NCI-H1105 treated with DMSO at 0.1 percent for 48 hours (cell line): ENCODE data around the gene NARS2.
"Not testable (repeated sequence)": the region's sequence is repeated elsewhere in the genome, so short reads cannot be mapped to it uniquely, and the experiment has no call there.

ENCODE experiments used
- DNase-seq: peaks from one replicate; lab custom pipeline; 2025; lab: John Stamatoyannopoulos, UW

The NARS2 gene

DNA sequence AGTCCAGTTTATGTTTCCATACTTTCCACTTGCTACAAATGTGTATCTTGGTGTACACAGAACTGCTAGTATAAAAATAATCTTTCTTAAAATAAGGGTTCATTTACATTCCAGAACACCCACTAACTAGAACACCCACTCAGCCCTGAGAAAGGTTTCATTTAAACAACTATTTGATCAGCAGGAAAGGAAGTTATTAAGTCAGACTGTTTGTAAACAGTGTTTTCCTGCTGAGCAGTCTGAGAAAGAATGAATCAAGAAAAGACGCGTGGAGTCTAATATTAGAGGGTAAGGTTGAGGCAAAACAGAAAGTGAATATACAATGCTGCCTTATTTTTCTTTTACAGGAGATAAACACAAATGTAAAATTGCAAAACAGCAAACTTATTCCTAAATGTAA lies 32.7 kb downstream of the NARS2 start:
- DNase-seq = no peak

DNA sequence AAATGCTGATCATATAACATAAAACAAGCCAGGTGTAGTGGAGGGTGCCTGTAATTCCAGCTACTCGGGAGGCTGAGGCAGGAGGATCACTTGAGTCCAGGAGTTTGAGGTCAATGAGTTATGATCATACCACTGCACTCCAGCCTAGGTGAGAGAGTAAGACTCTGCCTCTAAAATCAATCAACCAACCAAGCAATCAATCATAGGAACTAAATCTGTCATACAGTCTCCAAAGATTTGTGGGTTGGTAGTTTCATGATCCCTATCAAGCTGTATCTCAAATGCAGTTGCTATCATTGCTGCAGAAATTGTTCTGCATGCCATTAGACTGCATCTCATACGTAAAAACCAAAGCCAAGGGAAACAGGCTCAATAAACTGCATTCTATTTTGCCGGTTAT lies 33.1 kb downstream of the NARS2 start:
- DNase-seq = no peak

DNA sequence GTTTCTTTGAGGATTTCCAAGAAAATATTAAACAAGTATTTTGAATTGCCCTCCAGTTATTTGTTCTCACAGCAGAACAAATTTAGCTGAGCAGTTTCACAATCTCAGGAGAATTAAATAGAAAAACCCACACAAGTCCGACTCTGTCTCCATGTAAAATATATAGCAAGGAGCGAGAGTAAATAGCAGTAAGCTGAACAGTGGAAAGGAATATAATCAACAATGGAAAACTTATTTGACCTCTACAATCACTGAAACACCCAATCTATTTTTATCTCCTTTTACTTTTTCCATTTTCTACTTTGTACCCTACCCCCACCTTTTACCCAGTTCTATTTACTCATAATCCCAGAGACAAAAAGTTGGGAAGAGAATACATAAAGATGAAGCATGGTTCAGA lies 34.4 kb downstream of the NARS2 start:
- DNase-seq = no peak

DNA sequence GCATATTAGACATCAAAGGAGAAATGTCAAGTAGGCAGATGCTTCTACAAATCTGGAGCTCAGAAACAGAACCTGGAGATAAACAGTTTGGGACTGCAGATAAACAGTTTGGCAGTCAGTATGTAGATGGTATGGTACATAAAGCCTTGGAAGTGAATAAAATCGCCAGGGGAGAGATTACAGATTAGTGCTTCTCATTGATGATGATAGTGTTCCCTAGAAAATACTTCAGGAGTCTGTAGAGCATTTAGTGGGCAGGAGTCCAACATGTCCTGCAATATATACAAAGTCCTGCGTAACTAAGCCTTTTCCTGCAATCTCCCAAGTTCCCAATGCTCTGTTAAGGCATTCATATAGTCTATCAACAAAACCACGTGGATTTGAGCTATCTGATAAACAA lies 35.2 kb downstream of the NARS2 start:
- DNase-seq = no peak

DNA sequence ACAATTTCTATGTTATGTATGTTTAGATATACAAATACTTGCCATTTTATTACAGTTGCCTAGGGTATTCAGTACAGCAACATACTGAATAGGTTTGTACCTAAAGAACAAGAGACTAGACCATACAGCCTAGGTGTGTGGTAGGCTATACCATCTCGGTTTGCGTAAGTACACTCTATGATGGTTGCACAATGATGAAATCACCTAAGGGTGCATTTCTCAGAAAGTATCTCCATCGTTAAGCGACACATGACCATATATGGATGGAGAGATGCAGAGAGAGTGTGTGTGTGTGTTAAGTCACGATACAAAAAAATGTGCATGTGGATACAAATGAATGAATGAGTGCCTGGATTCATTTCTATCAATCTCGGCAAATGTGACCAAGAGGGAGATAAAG lies 37.7 kb downstream of the NARS2 start:
- no peak for DNase-seq

DNA sequence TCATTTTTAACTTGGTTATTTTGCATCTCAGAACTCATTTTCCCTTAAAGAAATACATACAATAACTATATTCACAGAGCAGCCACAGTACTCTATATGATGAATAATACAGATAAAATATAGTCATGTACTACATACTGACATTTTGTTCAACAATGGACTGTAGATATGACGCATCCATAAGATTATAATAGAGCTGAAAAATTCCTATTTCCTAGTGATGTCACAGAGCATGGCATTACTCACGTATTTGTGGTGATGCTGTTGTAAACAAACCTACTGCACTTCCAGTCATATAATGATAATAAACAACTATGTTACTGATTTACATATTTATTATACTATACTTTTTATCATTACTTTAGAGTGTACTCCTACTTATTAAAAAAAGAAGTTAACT lies 38.7 kb downstream of the NARS2 start:
- no peak for DNase-seq

DNA sequence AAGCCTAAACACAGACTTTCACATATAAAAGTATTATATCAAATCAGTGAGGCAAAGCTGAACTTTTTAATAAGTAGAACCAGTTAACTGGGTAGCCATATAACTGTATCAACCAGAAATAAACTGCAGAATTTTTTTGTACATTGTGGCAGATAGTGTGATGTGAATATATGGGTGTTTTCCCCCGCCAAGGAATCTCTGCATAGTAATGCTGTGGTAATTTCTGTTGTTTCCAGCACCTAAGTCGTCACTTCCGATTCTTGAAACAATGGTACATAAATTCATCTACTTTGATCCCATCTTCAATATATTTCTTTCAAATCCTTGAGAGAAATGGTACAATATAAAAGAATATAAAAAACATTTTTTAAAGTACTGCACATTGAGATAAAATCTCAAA lies 39.6 kb downstream of the NARS2 start:
- DNase-seq = no peak

DNA sequence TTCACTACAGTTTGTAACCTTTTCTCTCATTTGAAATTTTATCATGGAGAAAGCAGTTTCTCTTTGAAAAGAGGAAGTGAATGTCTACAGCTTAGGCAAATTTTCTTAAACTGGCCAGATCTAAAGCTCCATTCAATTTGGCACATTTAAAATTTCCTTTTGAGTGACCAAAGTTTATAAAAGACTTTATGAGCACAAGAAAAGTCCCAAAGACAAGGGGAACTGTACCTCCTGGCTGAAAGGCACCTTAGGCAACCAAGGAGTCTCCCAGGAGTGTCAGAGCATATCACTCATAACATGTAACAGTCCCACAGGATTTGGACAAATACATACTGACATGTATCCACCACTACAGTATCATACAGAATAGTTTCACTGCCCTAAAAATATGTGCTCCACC lies 41.3 kb downstream of the NARS2 start:
- DNase-seq = no peak

DNA sequence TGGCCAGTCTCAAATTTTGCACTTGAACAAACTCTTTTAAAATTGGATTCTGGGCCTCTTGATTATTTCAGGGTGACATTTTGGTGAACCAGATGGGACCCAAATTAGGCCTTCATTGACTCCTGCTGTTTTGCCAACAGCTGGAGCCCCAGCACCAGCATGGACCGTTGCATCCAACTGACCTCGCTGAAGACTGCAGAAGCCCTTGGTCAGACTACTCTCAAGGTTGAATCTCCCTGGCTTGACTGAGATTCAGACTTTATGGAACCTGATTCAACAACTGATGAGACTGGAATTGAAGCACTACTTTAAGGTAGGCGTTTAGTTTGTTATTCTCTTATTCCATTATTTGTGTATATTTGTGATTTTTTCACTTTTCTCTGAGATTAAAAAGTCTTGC lies 41.7 kb downstream of the NARS2 start:
- DNase-seq = no peak

DNA sequence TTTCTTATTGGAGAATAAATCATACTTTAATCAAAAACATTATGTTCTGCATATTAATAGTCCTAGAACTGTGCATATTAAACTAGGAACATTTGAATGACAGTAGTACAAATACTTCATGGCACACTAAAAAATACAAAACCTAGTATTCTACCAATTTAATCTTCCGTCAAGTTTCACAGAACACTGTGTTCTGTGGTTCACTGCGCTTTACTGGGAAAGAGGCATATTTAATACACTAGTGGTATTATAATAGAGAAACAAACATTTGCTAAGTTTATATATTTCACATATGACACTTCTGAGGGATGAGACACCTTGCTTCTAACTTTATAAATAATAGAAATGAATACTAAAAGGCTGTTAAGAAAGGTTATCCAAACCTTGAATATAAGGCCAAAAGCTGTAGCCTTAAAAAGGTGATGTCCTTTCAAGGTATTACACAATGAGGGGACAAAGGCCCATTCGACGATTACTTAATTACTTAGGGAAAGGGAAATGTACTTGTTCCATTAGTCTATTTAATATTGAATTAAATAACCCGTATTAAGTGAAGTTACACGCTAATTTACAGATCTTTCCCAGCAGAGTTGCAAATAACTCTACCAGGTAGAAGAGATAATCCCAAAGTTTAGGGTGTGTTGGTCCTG lies 48.0 kb downstream of the NARS2 start:
- no peak for DNase-seq

DNA sequence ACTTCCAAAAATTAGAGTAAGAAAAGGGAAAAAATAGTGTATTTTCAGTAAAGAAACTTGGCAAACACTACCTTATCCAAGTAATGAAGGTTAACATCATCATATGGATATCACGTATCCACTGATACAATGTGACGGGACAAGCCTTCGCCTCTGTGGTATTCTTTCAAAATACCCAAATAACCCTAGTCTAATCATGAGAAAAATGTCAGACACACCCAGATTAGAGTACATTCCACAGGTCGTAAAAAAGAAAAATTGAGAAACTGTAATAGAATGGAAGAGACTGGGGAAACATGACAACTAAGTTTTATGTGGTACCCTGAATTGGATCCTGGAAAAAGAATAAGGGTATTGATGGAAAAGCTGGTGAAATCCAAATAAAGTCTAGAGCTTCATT lies 48.9 kb downstream of the NARS2 start:
- no peak for DNase-seq

DNA sequence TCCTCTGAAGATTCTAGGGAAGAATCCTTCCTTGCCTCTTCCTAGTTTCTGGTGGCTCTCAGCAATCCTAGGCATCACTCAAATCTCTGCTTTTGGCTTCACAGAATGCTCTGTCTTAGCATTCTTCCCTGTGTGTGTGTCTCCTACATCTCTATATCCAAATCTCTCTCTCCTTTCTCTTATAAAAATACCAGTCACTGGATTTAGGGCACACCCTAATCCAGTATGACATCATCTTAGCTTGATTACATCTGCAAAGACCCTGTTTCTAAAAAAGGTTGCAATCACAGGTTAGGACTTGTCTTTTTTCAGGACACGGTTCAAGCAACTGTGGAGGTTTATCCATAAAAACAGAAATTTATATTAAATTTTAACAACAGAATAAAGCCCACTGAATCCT lies 54.4 kb downstream of the NARS2 start:
- DNase-seq = no peak

DNA sequence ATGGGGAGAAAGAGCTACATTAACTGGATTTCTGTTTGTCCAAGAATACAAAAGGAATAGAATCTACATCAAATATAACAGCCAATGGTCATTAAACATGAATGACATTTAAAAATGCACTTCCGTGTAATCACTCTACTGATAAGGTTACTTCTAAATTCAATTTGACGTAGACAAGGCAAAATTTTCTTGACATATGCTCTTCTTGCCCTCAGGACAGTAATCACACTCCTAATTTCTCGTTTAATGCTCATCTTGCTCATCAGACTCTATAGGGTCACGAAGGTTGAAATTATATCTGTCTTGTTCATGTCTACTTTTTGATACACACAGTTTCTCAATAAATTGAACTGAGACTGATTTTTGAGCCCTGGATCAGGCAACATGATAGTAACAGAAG lies 58.4 kb downstream of the NARS2 start:
- DNase-seq = no peak

DNA sequence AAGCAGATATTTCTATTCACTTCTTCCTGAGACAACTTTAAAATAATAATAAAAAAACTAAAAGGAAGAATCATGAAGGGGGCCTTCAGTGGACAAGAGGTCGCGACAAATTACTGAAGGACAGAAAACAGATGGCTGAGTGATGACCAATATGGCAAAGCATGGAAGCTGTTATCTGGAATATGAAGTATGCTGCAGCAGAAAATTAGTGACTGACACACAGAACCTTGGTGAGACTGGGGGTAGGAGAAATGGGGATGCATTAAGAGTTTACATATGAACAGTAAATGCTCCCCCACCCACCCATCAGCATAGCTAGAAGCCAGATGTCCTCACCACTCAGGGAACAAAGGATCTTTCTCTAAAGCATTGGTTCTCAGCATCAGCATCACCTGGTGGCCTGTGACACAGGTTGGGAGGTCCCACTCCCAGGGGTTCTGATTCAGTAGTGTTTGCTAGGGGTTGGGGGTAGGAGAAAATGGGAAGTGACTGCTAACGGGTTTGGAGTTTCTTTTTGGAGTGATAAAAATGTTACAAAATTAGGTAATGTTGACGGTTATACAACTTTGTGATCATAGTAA lies 59.7 kb downstream of the NARS2 start:
- DNase-seq = no peak

DNA sequence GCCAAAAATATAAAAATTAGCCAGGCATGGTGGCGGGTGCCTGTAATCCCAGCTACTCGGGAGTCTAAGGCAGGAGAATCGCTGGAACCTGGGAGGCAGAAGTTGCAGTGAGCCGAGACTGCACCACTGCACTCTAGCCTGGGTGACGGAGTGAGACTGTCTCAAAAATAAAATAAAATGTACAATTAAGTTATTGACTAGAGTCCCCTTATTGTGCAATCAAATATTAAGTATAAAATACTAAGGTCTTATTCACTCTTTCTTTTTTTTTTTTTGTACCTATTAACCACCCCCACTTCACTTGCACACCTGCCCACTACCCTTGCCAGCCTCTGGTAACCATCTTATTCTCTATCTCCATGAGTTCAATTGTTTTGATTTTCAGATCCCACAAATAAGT lies 61.6 kb downstream of the NARS2 start:
- not testable (repeated sequence) for DNase-seq

DNA sequence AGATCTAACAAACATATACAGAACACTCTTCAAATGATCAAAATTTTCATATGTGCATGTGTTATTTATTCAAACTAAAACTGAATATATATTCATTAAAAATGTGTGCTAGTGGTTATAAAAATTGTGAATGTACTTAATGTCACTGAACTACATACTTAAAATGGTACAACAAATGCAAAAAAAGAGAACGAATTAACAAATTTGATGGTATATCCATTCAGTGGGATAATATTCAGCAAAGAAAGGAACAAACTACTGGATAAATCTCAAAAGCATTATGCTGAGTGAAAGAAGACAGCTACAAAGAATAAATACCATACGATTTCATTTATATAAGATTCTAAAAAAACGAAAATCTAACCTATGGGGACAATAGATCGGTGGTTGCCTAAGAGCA lies 64.1 kb downstream of the NARS2 start:
- no peak for DNase-seq

DNA sequence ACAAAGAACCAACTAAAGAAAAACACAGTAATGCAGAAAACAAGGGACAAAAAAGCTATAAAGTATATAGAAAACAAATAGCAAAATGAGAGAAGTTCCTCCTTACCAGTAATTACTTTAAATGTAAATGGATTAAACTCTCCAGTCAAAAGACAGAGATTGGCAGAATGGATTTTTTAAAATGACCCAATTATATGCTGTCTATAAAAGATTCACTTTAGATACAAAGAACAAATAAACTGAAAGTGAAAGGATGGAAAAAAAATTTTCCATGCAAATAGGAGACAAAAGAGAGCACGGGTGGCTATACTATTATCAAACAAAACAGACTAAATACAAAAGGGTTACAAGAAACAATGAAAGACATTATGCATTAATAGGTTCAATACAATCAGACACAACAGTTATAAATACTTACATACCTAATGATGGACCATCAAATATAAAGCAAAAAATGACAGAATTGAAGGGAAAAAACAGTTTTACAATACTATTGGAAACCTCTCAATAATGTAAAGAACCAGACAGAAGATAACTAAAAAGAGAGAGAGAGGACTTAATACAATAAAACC lies 64.6 kb downstream of the NARS2 start:
- no peak for DNase-seq

DNA sequence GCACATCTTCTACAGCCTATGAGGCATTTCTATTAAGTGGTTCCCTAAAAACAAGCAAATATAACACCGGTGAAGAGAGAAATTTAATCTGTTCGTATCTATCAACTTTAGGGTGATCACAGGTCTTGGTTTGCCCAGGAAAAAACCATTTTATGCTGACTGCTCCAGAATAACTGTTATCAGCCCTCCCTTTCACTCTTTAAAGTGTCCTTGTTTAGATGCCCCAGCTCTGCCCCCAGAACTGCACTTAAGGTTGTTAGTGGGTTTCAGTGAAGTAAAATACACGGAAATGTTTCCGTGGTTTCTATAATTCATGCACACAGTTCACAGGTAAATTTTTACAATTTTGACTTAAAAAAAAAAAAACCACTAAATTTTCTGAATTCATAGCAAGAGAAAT lies 70.0 kb downstream of the NARS2 start:
- DNase-seq = no peak

DNA sequence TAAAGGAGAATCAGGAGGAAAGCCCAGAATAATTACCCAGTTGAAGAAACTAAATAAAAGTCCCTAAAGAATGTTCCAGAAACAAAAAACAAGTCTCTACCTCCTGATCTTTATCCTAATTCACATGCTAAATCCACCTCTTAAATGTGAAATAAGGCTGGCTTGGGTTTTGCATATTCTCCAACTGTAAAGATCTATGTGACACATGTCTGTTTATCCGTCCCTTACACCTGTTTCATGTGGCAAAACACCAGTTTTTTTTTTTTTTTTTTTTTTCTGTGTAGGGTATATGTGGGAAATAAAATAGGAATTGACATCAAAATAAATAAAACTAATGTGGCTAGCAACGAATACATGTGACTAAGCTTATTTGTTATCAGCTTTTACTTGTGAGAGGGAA lies 70.5 kb downstream of the NARS2 start:
- no peak for DNase-seq

DNA sequence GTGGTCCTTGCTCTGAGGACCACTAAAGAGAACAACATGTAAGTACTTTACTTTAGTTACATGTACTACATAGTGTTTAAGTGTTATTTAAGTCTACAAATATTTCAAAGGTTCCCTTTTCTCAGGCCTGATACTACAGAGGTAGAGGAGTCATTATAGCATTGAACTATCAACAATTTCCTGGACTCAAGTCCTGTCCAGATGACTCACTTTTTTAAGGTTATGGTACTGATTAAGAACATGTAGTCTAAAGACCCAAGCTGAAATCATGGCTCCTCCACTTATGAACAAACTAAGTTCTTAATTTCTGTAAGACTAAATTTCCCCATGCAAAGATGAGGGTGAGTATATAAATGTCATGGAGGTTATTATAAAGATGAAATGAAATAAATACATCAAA lies 74.7 kb downstream of the NARS2 start:
- DNase-seq = no peak

DNA sequence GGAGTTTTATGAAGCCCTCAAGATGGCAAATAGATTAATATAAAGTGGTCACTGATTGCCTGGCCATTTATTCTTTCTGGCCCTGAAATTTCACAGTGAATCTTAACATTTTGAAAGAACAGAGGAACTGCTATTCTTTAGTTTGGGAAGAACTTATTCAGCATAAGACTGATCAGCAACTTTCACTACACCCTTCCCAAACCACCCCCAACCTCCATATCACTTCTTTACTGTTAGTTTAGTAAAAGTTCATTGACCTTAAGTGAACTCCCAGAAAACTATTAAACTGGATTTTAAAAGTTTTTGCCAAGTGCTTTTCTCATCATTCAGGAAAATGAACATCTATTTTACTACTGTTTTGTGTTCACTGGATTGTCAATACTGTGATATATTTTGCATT lies 77.4 kb downstream of the NARS2 start:
- DNase-seq = no peak

DNA sequence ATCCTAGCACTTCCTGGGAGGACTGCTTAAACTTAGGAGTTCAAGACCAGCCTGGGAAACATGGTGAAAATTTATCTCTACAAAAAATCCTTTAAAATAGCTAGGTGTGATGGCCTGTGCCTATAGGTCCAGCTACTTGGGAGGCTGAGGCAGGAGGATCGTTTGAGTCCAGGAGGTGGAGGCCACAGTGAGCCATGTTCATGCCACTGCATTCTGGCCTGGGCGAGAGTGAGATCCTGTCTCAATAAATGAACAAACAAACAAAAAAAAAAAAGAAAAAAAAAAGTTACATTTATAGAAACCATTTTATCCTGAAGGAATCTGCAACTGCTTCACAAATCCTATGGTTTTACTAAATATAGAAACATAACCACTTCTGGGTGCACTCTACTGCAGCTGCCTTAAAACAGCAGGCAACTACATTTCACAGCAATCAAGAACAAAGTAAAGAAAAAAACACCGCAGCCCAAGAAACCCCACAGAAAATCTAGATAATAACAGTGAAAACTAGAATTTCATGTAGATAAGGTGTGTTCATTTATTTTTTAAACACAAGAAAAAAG lies 81.2 kb downstream of the NARS2 start:
- DNase-seq = no peak

DNA sequence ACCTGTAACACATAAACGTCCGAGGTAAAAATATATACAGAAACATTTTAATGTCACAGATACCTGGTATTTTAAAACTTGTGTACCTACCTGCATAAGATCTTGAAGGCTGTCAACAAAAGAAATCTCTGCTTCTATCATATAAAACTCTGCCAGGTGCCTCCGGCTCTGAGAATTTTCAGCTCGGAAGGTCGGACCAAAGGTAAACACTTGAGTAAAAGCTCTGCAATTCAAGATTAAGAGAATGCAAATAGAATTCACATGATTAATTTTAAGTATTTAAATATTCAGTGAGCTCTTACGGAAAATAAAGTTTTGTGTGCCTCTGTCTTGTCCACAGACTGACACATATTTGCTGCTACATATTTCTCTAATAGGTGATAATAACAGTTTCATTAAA lies 81.7 kb downstream of the NARS2 start:
- DNase-seq = no peak

DNA sequence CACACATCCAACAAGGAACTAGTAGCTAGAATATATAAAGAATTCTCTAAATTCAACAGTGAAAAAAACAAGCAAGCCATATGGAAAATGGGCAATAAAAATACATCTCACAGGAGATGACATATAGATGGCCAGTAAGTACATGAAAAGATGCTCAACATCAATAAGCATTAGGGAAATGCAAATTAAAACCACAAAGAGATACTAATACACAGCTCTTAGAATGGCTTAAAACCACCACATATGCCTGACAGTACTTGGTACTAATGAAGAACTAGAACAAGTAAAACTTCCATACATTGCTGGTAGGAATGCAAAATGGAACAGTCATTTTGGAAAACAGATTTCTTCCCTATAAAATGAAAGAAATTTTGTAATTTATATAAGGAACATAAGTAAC lies 85.5 kb downstream of the NARS2 start:
- DNase-seq = no peak
